Endodermal cell (in vitro differentiated cells): ENCODE measurements around the gene NCBP2L. TPM values are rescaled to one million over a fixed set of nuclear protein-coding genes. Genes with fewer than 3 reads are reported as not detected.

ENCODE experiments used
- DNase-seq: peaks from one replicate; pipeline ENCODE4 v3.0.0-alpha.2; 2017
- H3K27ac ChIP-seq: 2 replicates; pipeline ENCODE4 v1.5.1; 2013; ENCODE audit warnings: mild to moderate bottlenecking, low read depth, low read length, moderate library complexity
- H3K27me3 ChIP-seq: 2 replicates; pipeline ENCODE4 v1.6.1; 2013; ENCODE audit warnings: mild to moderate bottlenecking, low read length, moderate library complexity; ENCODE audit not compliant: insufficient read depth, control insufficient read depth, poor library complexity, severe bottlenecking
- H3K36me3 ChIP-seq: 2 replicates; pipeline ENCODE4 v1.7.0; 2013; ENCODE audit warnings: mild to moderate bottlenecking, low read length, moderate library complexity; ENCODE audit not compliant: control insufficient read depth, insufficient read depth
- H3K4me1 ChIP-seq: one replicate; pipeline ENCODE4 v1.7.0; 2013; ENCODE audit warnings: low read length; ENCODE audit not compliant: control insufficient read depth, insufficient read depth
- H3K4me3 ChIP-seq: 2 replicates; pipeline ENCODE4 v1.5.1; 2013; ENCODE audit warnings: mild to moderate bottlenecking, low read length, moderate library complexity
- H3K9ac ChIP-seq: 2 replicates; pipeline ENCODE4 v1.6.1; 2013; ENCODE audit warnings: mild to moderate bottlenecking, low read length, moderate library complexity; ENCODE audit not compliant: poor library complexity, severe bottlenecking; ENCODE audit errors: extremely low read depth
- H3K9me3 ChIP-seq: 2 replicates; pipeline ENCODE4 v1.6.1; 2013; ENCODE audit warnings: mild to moderate bottlenecking, low read length, moderate library complexity; ENCODE audit not compliant: control insufficient read depth
- H3K27ac Mint-ChIP-seq: 2 replicates; pipeline ENCODE4 v1.8.0; 2020; ENCODE audit warnings: mixed read lengths
- H3K27me3 Mint-ChIP-seq: 2 replicates; pipeline ENCODE4 v1.8.0; 2021; ENCODE audit warnings: mild to moderate bottlenecking, mixed read lengths; ENCODE audit not compliant: insufficient read depth
- H3K36me3 Mint-ChIP-seq: 2 replicates; pipeline ENCODE4 v1.8.0; 2020; ENCODE audit warnings: low read depth, mixed read lengths
- H3K4me1 Mint-ChIP-seq: 2 replicates; pipeline ENCODE4 v1.8.0; 2020; ENCODE audit warnings: mixed read lengths
- H3K4me3 Mint-ChIP-seq: 2 replicates; pipeline ENCODE4 v1.8.0; 2020; ENCODE audit warnings: mild to moderate bottlenecking, moderate library complexity, mixed read lengths
- H3K9me3 Mint-ChIP-seq: 2 replicates; pipeline ENCODE4 v1.8.0; 2020; ENCODE audit warnings: mild to moderate bottlenecking, mixed read lengths
- WGBS, 2 experiments: methylation state at CpG; one replicate each; pipeline versions ENCODE4 v1.1.5 to v1.1.7; 2013; ENCODE audit warnings: missing lambda C conversion rate in 2 of 2, mixed read lengths in 1 of 2; ENCODE audit not compliant: insufficient coverage in 1 of 2, insufficient read length in 1 of 2; 5-methylcytosine and 5-hydroxymethylcytosine counted together
- total RNA-seq, 2 donors: library from RNA; stranded (reverse); fragmentation: NEBNext Ultra II Directional in 1 of 2; extraction: Animal tissue kit (Norgen Biotek cat#: 25700) in 1 of 2; gene quantifications; 2 replicates in 1 of 2; 3 replicates in 1 of 2; pipeline ENCODE4 v1.2.1, GENCODE V29; 2021
- TF ChIP-seq, protein P1 (sequence below): fragments of 200-600 bp; sonication (generic); conservative IDR thresholded peaks from 2 replicates; pipeline ENCODE4 v1.5.0; 2021; ENCODE audit warnings: antibody characterized with exemption, mild to moderate bottlenecking

Gene NCBP2L
- total RNA-seq, 2 donors from 2014 or later: not detected

DNA sequence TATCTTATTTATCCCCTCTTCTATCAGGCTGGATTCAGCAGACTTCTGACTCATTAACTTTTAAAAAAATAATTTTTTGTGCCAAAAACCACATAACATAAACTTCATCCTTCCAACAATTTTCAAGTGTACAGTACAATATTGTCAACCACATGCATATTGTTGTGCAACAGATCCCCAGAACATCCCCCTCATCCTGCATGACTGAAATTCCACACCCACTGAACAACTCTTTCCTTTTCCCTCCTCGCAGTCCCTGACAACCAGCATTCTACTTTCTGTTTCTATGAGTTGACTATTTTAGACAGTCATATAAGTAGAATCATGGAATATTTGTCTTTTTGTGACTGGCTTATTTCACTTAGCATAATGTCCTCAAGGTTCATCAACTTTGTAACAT, 45.9 kb downstream of the NCBP2L start:
- no peak for DNase-seq
- Histone ChIP-seq H3K27me3 (peaks cover 27% of the 10 kb centered on the region), H3K27ac (no peak overlapping the region), H3K9me3 (peaks cover 9% of the 10 kb centered on the region), H3K9ac (no peak overlapping the region), H3K4me1 (no peaks in the 10 kb centered on the region), H3K36me3 (no peaks in the 10 kb centered on the region), H3K4me3 (no peak overlapping the region)
- Mint-ChIP-seq H3K4me3 (no peak overlapping the region), H3K4me1 (peaks cover 12% of the 10 kb centered on the region), H3K36me3 (no peaks in the 10 kb centered on the region), H3K27me3 (peaks cover 56% of the 10 kb centered on the region), H3K9me3 (peaks cover 33% of the 10 kb centered on the region), H3K27ac (no peak overlapping the region)
- WGBS, 2 experiments: no CpG with 5 or more reads among the region's 1 CpG
- TF ChIP-seq, protein P1, sequence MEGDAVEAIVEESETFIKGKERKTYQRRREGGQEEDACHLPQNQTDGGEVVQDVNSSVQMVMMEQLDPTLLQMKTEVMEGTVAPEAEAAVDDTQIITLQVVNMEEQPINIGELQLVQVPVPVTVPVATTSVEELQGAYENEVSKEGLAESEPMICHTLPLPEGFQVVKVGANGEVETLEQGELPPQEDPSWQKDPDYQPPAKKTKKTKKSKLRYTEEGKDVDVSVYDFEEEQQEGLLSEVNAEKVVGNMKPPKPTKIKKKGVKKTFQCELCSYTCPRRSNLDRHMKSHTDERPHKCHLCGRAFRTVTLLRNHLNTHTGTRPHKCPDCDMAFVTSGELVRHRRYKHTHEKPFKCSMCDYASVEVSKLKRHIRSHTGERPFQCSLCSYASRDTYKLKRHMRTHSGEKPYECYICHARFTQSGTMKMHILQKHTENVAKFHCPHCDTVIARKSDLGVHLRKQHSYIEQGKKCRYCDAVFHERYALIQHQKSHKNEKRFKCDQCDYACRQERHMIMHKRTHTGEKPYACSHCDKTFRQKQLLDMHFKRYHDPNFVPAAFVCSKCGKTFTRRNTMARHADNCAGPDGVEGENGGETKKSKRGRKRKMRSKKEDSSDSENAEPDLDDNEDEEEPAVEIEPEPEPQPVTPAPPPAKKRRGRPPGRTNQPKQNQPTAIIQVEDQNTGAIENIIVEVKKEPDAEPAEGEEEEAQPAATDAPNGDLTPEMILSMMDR: no peak

DNA sequence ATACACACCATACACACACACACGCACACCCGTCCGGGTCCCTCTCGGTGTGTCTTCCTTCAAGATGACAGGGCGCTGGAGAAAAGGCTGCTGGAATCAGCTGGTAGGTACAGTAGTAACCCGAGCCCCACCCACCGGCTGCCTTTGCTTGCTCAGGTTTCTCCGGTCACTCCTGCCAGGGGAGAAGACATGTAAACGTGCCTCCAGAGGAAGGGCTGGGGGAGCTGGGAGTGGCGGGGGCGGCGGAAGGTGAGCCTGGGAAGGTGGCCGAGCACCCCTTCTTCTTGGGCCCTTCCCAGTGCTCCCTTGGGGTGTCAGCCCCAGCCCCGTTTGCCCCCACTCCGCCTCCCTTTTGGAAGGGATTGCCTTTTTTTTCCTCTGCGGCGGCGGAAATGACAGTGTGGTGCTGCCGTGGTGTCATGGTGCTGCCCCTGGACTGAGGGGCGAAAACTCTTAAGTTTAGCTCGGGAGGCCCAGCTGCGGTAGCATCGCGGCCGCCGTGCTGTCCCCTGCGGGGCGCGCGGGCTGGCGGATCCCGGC, 48.2 kb downstream of the NCBP2L start, which contains the start of gene MID2:
TSS of gene MID2 (plus strand) at position 169 of the 540 bp plus-strand sequence. CDS start 561 bp downstream, outside the sequence.
- H3K27me3 Mint-ChIP-seq: peaks cover 61% of the 10 kb centered on the region
- H3K27ac ChIP-seq: no peak within 1 kb of the TSS
- H3K27ac Mint-ChIP-seq: no peak within 1 kb of the TSS

DNA sequence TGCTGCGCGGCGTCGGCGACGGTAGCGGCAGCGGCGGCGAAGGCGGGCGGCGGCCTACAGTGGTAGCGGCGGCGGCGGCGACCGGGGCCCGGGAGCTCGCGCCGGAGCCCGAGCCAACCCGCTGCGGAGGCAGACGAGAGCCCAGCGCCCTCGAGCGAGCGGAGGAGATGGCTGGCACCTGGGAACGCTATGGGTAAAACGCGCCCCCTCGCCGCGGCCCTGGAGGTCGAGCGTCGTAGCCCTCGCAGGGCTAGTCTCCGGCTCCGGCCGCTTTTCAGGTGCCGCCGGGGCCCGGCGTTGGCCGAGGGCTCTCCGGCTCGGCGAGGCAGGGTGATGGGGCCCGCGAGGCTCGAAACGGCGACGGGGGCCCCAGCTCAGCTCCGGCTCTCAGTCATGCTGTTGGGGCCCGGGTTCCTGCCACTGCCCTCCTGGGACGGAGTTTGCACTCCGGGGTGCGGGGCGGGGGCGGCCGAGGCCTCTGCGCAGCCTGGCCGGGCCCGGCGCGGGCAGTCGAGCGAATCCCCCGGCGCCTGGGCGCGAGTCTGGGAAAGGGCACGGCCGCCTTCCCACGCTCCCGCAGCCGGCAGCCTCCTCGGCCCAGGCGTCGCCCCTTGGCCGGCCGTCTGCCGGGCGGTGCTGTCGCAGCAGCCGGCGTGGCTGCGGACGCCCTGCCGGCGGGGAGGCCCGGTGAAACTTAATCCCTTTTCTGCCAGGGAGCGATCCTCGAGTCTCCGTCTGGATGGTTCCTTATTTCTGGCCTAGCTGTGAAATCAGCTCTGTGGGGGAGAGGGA, 48.9 kb downstream of the NCBP2L start:
- no peak overlapping the region for H3K27ac ChIP-seq
- H3K36me3 ChIP-seq: no peaks in the 10 kb centered on the region
- Mint-ChIP-seq H3K27me3 (peaks cover 57% of the 10 kb centered on the region), H3K4me1 (peaks cover 21% of the 10 kb centered on the region), H3K36me3 (no peaks in the 10 kb centered on the region), H3K9me3 (peaks cover 12% of the 10 kb centered on the region), H3K4me3 (peak overlapping the region; percentile 58), H3K27ac (no peak overlapping the region)
- H3K4me3 ChIP-seq: peak overlapping the region; percentile 70
- TF ChIP-seq, protein P1: peak; percentile 27
- no peaks in the 10 kb centered on the region for H3K9me3 ChIP-seq
- WGBS, 2 experiments: 1% methylated on average over 100 of the region's 100 CpGs; no CpG with 5 or more reads in 1 of the 2 experiments
- no peaks in the 10 kb centered on the region for H3K4me1 ChIP-seq
- H3K9ac ChIP-seq: no peak overlapping the region
- peaks cover 27% of the 10 kb centered on the region for H3K27me3 ChIP-seq
- DNase-seq: peak; percentile 78

More for the DNA sequence above, 48.2 kb downstream of the NCBP2L start, which contains the start of gene MID2:
- H3K4me1 ChIP-seq: no peaks in the 10 kb centered on the region
- 0 to 2% methylated on average over 2 to 32 of the region's 32 CpGs for WGBS, 2 experiments
- TF ChIP-seq, protein P1: no peak
- H3K9me3 ChIP-seq: no peaks in the 10 kb centered on the region
- H3K27me3 ChIP-seq: peaks cover 27% of the 10 kb centered on the region
- Mint-ChIP-seq H3K9me3 (peaks cover 15% of the 10 kb centered on the region), H3K4me3 (peak within 1 kb of the TSS; percentile 58), H3K36me3 (no peaks in the 10 kb centered on the region), H3K4me1 (peaks cover 16% of the 10 kb centered on the region)
- no peaks in the 10 kb centered on the region for H3K36me3 ChIP-seq
- peak; percentile 87 for DNase-seq
- peak within 1 kb of the TSS; percentile 70 for H3K4me3 ChIP-seq
- no peak within 1 kb of the TSS for H3K9ac ChIP-seq
